Cardiac fibroblast (primary cell): Measurements from ENCODE around the gene SETD7.
"Not testable (repeated sequence)": the region's sequence is repeated elsewhere in the genome, so short reads cannot be mapped to it uniquely, and the experiment has no call there.

Source experiments
- DNase-seq, 2 donors: peaks; one replicate each; pipeline versions ENCODE4 v3.0.0 to v3.0.0-alpha.2; 2010; ENCODE audit warnings: low read depth in 2 of 2
- H3K4me3 ChIP-seq, 2 donors: replicated peaks in 1 of 2; 1 replicate in 1 of 2; 2 replicates in 1 of 2; pipeline ENCODE4 v1.5.1; 2011; ENCODE audit warnings: low read depth in 2 of 2, low read length in 2 of 2, mild to moderate bottlenecking in 2 of 2, moderate library complexity in 1 of 2
- CTCF ChIP-seq: IDR thresholded peaks from one replicate; pipeline ENCODE4 v1.5.1; 2011; ENCODE audit warnings: low read depth, mild to moderate bottlenecking, low read length, inconsistent platforms

SETD7 gene

GRCh38 chr4:139465922-139466321, 90.1 kb downstream of the SETD7 start:
- no peak for DNase-seq
- H3K4me3 ChIP-seq: no peak overlapping the region
- TF ChIP-seq CTCF: no peak

- not testable (repeated sequence) for H3K4me3 ChIP-seq, DNase-seq
Observed at GRCh38 chr4:139464512-139464911, 91.5 kb downstream of the SETD7 start.

- no peak overlapping the region for H3K4me3 ChIP-seq
- DNase-seq: no peak
- no peak for TF ChIP-seq CTCF
Observed at GRCh38 chr4:139461022-139461628, 94.9 kb downstream of the SETD7 start.

- no peak for DNase-seq
- H3K4me3 ChIP-seq: no peak overlapping the region
- no peak for TF ChIP-seq CTCF
Observed at GRCh38 chr4:139460565-139460964, 95.5 kb downstream of the SETD7 start.

GRCh38 chr4:139458999-139459398, 97.0 kb downstream of the SETD7 start:
- no peak for TF ChIP-seq CTCF
- DNase-seq: peak in 1 of 2 donors; percentile 22
- no peak overlapping the region for H3K4me3 ChIP-seq

- no peak overlapping the region for H3K4me3 ChIP-seq
- TF ChIP-seq CTCF: no peak
- no peak for DNase-seq
Observed at GRCh38 chr4:139458543-139458942, 97.5 kb downstream of the SETD7 start.

GRCh38 chr4:139457318-139457717, 98.7 kb downstream of the SETD7 start:
- H3K4me3 ChIP-seq: no peak overlapping the region
- no peak for DNase-seq
- no peak for TF ChIP-seq CTCF
